ENCODE measurements around the gene LZTS2.

LZTS2 gene

DNA sequence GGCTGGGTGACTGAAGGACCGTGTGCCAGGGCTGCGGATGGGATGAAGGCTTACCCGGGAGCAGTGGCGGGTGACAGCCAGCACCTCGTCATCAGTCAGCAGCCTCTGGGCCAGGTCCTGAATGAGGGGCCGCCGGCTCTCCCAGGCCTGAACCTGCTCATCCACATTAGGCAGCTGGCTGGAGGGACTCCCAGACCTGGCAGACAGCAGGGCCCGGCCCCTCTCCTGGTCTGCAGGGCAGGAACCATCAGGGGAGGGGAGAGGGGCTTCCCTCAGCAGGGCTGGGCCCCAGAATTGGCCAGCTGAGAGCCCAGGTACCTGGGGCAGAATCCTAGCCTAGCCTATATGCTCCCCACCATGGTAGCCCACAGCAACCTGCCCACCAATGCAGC is 16.0 kb downstream of the LZTS2 start:
- Histone ChIP-seq H2AFZ (ENCODE audit: low read length) (no peak overlapping the region), H3K27ac (ENCODE audit: low read depth, low read length, poor library complexity, severe bottlenecking) (no peak overlapping the region), H3K27me3 (ENCODE audit: insufficient read depth, low read length) (no peaks in the 10 kb centered on the region), H3F3A (ENCODE audit: insufficient read depth, low read length) (no peaks in the 10 kb centered on the region), H3K36me3 (ENCODE audit: insufficient read depth, low read length) (no peaks in the 10 kb centered on the region), H3K4me1 (ENCODE audit: insufficient read depth, low read length, severe bottlenecking) (no peaks in the 10 kb centered on the region), H3K9me2 (ENCODE audit: low read depth, low read length) (no peaks in the 10 kb centered on the region), H4K20me1 (ENCODE audit: insufficient read depth, low read length) (no peaks in the 10 kb centered on the region), H3K79me2 (ENCODE audit: insufficient read depth, low read length) (no peaks in the 10 kb centered on the region), H3K4me2 (ENCODE audit: low read length) (no peak overlapping the region), H3K9ac (ENCODE audit: low read length) (no peak overlapping the region), H3K9me3 (ENCODE audit: low read length) (no peaks in the 10 kb centered on the region), H3K4me3 (ENCODE audit: low read depth, low read length, poor library complexity, severe bottlenecking) (no peak overlapping the region)
- TF ChIP-seq EZH2 (IDR thresholded peaks at IDR 0.05; ENCODE audit: borderline replicate concordance, low read length) = no peak

GRCh38 chr10:101016814-101017213 is 17.2 kb downstream of the LZTS2 start:
- Histone ChIP-seq H3K9ac (ENCODE audit: low read length) (no peak overlapping the region), H4K20me1 (ENCODE audit: insufficient read depth, low read length) (no peaks in the 10 kb centered on the region), H3K4me1 (ENCODE audit: insufficient read depth, low read length, severe bottlenecking) (no peaks in the 10 kb centered on the region), H3K27ac (ENCODE audit: low read depth, low read length, poor library complexity, severe bottlenecking) (no peak overlapping the region), H3K36me3 (ENCODE audit: insufficient read depth, low read length) (no peaks in the 10 kb centered on the region), H3K9me2 (ENCODE audit: low read depth, low read length) (no peaks in the 10 kb centered on the region), H3K79me2 (ENCODE audit: insufficient read depth, low read length) (no peaks in the 10 kb centered on the region), H3F3A (ENCODE audit: insufficient read depth, low read length) (no peaks in the 10 kb centered on the region), H3K9me3 (ENCODE audit: low read length) (no peaks in the 10 kb centered on the region), H3K27me3 (ENCODE audit: insufficient read depth, low read length) (no peaks in the 10 kb centered on the region), H3K4me3 (ENCODE audit: low read depth, low read length, poor library complexity, severe bottlenecking) (no peak overlapping the region), H3K4me2 (ENCODE audit: low read length) (no peak overlapping the region), H2AFZ (ENCODE audit: low read length) (no peak overlapping the region)
- TF ChIP-seq CTCF (IDR thresholded peaks at IDR 0.05; ENCODE audit: low read length) (no peak), EZH2 (IDR thresholded peaks at IDR 0.05; ENCODE audit: borderline replicate concordance, low read length) (no peak)

- Histone ChIP-seq H3K4me2 (ENCODE audit: low read length) (no peak overlapping the region), H3K79me2 (ENCODE audit: insufficient read depth, low read length) (no peaks in the 10 kb centered on the region), H4K20me1 (ENCODE audit: insufficient read depth, low read length) (no peaks in the 10 kb centered on the region), H3K9ac (ENCODE audit: low read length) (no peak overlapping the region), H3K9me2 (ENCODE audit: low read depth, low read length) (no peaks in the 10 kb centered on the region), H3K27me3 (ENCODE audit: insufficient read depth, low read length) (no peaks in the 10 kb centered on the region), H3F3A (ENCODE audit: insufficient read depth, low read length) (no peaks in the 10 kb centered on the region), H3K4me3 (ENCODE audit: low read depth, low read length, poor library complexity, severe bottlenecking) (no peak overlapping the region), H2AFZ (ENCODE audit: low read length) (no peak overlapping the region), H3K9me3 (ENCODE audit: low read length) (no peaks in the 10 kb centered on the region), H3K36me3 (ENCODE audit: insufficient read depth, low read length) (no peaks in the 10 kb centered on the region), H3K27ac (ENCODE audit: low read depth, low read length, poor library complexity, severe bottlenecking) (no peak overlapping the region), H3K4me1 (ENCODE audit: insufficient read depth, low read length, severe bottlenecking) (no peaks in the 10 kb centered on the region)
- TF ChIP-seq CTCF (IDR thresholded peaks at IDR 0.05; ENCODE audit: low read length) = no peak
- TF ChIP-seq EZH2 (IDR thresholded peaks at IDR 0.05; ENCODE audit: borderline replicate concordance, low read length) = no peak
These were observed 18.6 kb downstream of the LZTS2 start for GRCh38 chr10:101018118-101018599.
